DND-41 (cell line): ENCODE measurements around the gene IMPG1.

ENCODE experiments used
- ATAC-seq: fragments of 200-7000 bp; cut with Tn5 transposase; 3 replicates; pipeline ENCODE4 v1.9.1; 2021; ENCODE audit warnings: low read depth; ENCODE audit not compliant: insufficient read depth
- DNase-seq: peaks from one replicate; pipeline ENCODE4 v3.0.0-alpha.2; 2020
- H2AFZ ChIP-seq: 2 replicates; pipeline ENCODE4 v1.6.0; 2012; ENCODE audit warnings: low read depth, low read length
- H3K27ac ChIP-seq: 2 replicates; pipeline ENCODE4 v1.5.1; 2012; ENCODE audit warnings: low read length, inconsistent platforms
- H3K27me3 ChIP-seq: fragments of 200-600 bp; sonication (generic); 2 replicates; pipeline ENCODE4 v1.6.0; 2012; ENCODE audit warnings: low read length, mild to moderate bottlenecking, inconsistent platforms; ENCODE audit not compliant: insufficient read depth, poor library complexity
- H3K36me3 ChIP-seq: 2 replicates; pipeline ENCODE4 v1.5.1; 2012; ENCODE audit warnings: low read length, inconsistent platforms; ENCODE audit not compliant: insufficient read depth
- H3K4me1 ChIP-seq: 2 replicates; pipeline ENCODE4 v1.5.1; 2012; ENCODE audit warnings: mild to moderate bottlenecking, low read length; ENCODE audit not compliant: insufficient read depth
- H3K4me2 ChIP-seq: 2 replicates; pipeline ENCODE4 v1.6.0; 2012; ENCODE audit warnings: mild to moderate bottlenecking, moderate library complexity, low read length, inconsistent platforms; ENCODE audit not compliant: insufficient read depth
- H3K4me3 ChIP-seq, 2 experiments: fragments of 200-600 bp in 1 of 2; shearing (Covaris generic) in 1 of 2; 2 replicates each; pipeline ENCODE4 v1.5.1; 2012 to 2016; ENCODE audit warnings: inconsistent platforms in 2 of 2, low read length in 2 of 2, mild to moderate bottlenecking in 2 of 2, low read depth in 1 of 2, moderate library complexity in 1 of 2
- H3K79me2 ChIP-seq: 2 replicates; pipeline ENCODE4 v1.6.0; 2012; ENCODE audit warnings: low read length, inconsistent platforms; ENCODE audit not compliant: insufficient read depth
- H3K9ac ChIP-seq: 2 replicates; pipeline ENCODE4 v1.6.0; 2012; ENCODE audit warnings: low read depth, mild to moderate bottlenecking, inconsistent platforms, low read length, moderate library complexity
- H3K9me3 ChIP-seq: 2 replicates; pipeline ENCODE4 v1.5.1; 2012; ENCODE audit warnings: low read length, moderate library complexity, mild to moderate bottlenecking, inconsistent platforms; ENCODE audit not compliant: insufficient read depth, severe bottlenecking
- H4K20me1 ChIP-seq: 2 replicates; pipeline ENCODE4 v1.6.0; 2012; ENCODE audit warnings: low read length; ENCODE audit not compliant: insufficient read depth
- CTCF ChIP-seq: IDR thresholded peaks from 2 replicates; pipeline ENCODE4 v1.5.1; 2012; ENCODE audit warnings: borderline replicate concordance, low read length, moderate library complexity, mild to moderate bottlenecking; ENCODE audit not compliant: poor library complexity, severe bottlenecking; ENCODE audit errors: extremely low read depth
- EZH2 ChIP-seq: IDR thresholded peaks from 3 replicates; pipeline ENCODE4 v1.6.1; 2012; ENCODE audit warnings: borderline replicate concordance, low read depth, mild to moderate bottlenecking, moderate library complexity, low read length, inconsistent platforms; ENCODE audit not compliant: severe bottlenecking

Gene IMPG1

GRCh38 chr6:75943381-75943780, 129.1 kb downstream of the IMPG1 start:
- TF ChIP-seq EZH2 (no peak), CTCF (no peak)
- H4K20me1 ChIP-seq, result no peaks in the 10 kb centered on the region
- no peak overlapping the region for H3K4me2 ChIP-seq
- no peak overlapping the region for H2AFZ ChIP-seq
- ATAC-seq, result no peak
- no peak overlapping the region for H3K4me3 ChIP-seq
- H3K4me1 ChIP-seq, result no peaks in the 10 kb centered on the region
- no peak overlapping the region for H3K27ac ChIP-seq
- H3K79me2 ChIP-seq, result no peaks in the 10 kb centered on the region
- no peak overlapping the region for H3K9ac ChIP-seq
- no peak for DNase-seq
- peaks cover 2% of the 10 kb centered on the region for H3K27me3 ChIP-seq
- H3K9me3 ChIP-seq, result no peaks in the 10 kb centered on the region
- no peaks in the 10 kb centered on the region for H3K36me3 ChIP-seq

GRCh38 chr6:75941509-75941908, 131.0 kb downstream of the IMPG1 start:
- Histone ChIP-seq H3K36me3 (no peaks in the 10 kb centered on the region), H2AFZ (no peak overlapping the region), H3K4me1 (no peaks in the 10 kb centered on the region), H3K27ac (no peak overlapping the region), H3K9ac (no peak overlapping the region), H3K27me3 (peaks cover 2% of the 10 kb centered on the region), H4K20me1 (no peaks in the 10 kb centered on the region), H3K9me3 (no peaks in the 10 kb centered on the region), H3K79me2 (no peaks in the 10 kb centered on the region), H3K4me3 (no peak overlapping the region), H3K4me2 (no peak overlapping the region)
- no peak for ATAC-seq
- no peak for TF ChIP-seq EZH2
- TF ChIP-seq CTCF, result no peak
- no peak for DNase-seq

- no peak for ATAC-seq
These were observed 131.9 kb downstream of the IMPG1 start for GRCh38 chr6:75940564-75940963.

More at GRCh38 chr6:75940564-75940963, 131.9 kb downstream of the IMPG1 start:
- Histone ChIP-seq H3K79me2 (no peaks in the 10 kb centered on the region), H3K4me1 (no peaks in the 10 kb centered on the region), H3K4me3 (no peak overlapping the region), H3K9me3 (no peaks in the 10 kb centered on the region), H2AFZ (no peak overlapping the region), H3K36me3 (no peaks in the 10 kb centered on the region), H3K27me3 (peaks cover 2% of the 10 kb centered on the region), H3K27ac (no peak overlapping the region), H3K9ac (no peak overlapping the region), H4K20me1 (no peaks in the 10 kb centered on the region), H3K4me2 (no peak overlapping the region)
- TF ChIP-seq EZH2, result no peak
- no peak for TF ChIP-seq CTCF
- DNase-seq, result no peak
